ENCODE results near the gene EIF4E2.

- TF ChIP-seq, protein P1, sequence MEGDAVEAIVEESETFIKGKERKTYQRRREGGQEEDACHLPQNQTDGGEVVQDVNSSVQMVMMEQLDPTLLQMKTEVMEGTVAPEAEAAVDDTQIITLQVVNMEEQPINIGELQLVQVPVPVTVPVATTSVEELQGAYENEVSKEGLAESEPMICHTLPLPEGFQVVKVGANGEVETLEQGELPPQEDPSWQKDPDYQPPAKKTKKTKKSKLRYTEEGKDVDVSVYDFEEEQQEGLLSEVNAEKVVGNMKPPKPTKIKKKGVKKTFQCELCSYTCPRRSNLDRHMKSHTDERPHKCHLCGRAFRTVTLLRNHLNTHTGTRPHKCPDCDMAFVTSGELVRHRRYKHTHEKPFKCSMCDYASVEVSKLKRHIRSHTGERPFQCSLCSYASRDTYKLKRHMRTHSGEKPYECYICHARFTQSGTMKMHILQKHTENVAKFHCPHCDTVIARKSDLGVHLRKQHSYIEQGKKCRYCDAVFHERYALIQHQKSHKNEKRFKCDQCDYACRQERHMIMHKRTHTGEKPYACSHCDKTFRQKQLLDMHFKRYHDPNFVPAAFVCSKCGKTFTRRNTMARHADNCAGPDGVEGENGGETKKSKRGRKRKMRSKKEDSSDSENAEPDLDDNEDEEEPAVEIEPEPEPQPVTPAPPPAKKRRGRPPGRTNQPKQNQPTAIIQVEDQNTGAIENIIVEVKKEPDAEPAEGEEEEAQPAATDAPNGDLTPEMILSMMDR (IDR thresholded peaks at IDR 0.05), result no peak
- no peak for TF ChIP-seq POLR2A (IDR thresholded peaks at IDR 0.05)
- no peak for TF ChIP-seq POLR2AphosphoS5 (IDR thresholded peaks at IDR 0.05)
Measured at GRCh38 chr2:232526372-232526941, 24.0 kb upstream of the EIF4E2 start.
